22Rv1 (cell line): Measurements from ENCODE around the gene EIF4G1.

Experiments used
- H3K27ac ChIP-seq: fragments of 450-650 bp; 2 replicates; pipeline ENCODE4 v1.5.1; 2017
- CTCF ChIP-seq: fragments of 450-650 bp; IDR thresholded peaks from 2 replicates; pipeline ENCODE4 v1.5.1; 2017; ENCODE audit warnings: mild to moderate bottlenecking
- ZFX ChIP-seq: fragments of 450-650 bp; IDR thresholded peaks from 2 replicates; pipeline ENCODE4 v1.6.1; 2017; ENCODE audit warnings: antibody characterized with exemption, borderline replicate concordance

EIF4G1 gene

GRCh38 chr3:184327171-184327570 lies 12.8 kb downstream of the EIF4G1 start:
- H3K27ac ChIP-seq: no peak overlapping the region
- TF ChIP-seq ZFX (no peak), CTCF (no peak)

DNA sequence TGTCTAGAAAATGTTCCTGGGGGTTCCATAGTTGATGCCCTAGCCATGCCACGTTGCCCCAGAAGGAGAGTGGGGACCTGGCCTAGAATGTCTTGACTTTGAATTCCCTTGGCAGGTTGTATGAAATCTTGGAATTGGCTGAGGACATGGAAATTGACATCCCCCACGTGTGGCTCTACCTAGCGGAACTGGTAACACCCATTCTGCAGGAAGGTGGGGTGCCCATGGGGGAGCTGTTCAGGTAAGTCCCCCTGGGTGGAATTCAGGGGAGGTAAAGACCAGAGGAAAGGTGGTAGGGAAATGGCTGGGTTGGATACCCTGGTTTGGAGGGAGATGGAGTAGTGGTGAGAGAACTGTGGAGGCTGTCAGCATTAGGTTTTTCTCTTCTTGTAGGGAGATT lies 14.1 kb downstream of the EIF4G1 start:
- H3K27ac ChIP-seq: no peak overlapping the region
- no peak for TF ChIP-seq ZFX
- TF ChIP-seq CTCF: no peak

DNA sequence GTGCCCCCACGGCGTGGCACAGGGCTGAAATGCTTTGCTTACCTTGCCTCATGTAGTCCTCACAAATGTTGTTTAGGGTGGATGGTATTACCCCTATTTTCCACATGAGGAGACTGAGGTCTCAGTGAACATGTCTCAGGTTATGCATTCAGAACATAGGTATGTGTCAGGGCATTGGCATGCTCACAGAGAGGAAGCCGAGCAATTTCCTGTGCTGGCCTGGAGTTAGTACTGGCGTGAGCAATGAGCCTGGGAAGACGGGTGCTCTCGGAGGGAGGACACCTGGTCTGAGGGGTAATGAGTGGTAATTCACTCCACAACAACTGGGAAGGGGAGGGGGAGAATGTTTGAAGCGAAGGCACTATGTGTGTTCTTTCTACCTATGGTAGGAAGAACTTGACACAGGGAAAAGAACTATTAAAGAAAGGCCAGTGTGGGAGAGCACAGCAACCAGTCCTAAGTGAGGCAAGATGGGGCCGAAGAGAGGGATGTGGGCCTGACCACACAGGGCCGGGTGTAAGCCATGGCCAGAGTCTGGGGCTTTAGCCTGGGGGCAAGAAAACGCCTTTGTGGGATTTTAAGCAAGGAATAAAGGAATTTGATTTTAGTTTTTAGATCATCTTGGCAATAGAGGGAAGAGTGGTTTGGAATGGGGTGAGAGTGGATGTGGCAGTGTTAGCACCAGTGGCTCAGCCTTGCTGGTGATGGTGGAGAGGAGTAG lies 18.1 kb downstream of the EIF4G1 start:
- no peak for TF ChIP-seq ZFX
- no peak for TF ChIP-seq CTCF
- no peak overlapping the region; the same call in 1 of the 2 replicates for H3K27ac ChIP-seq

- no peak for TF ChIP-seq ZFX
- TF ChIP-seq CTCF: no peak
- peak overlapping the region; percentile 90; the same call in 1 of the 2 replicates for H3K27ac ChIP-seq
Measured at GRCh38 chr3:184333190-184333589, 18.8 kb downstream of the EIF4G1 start.

DNA sequence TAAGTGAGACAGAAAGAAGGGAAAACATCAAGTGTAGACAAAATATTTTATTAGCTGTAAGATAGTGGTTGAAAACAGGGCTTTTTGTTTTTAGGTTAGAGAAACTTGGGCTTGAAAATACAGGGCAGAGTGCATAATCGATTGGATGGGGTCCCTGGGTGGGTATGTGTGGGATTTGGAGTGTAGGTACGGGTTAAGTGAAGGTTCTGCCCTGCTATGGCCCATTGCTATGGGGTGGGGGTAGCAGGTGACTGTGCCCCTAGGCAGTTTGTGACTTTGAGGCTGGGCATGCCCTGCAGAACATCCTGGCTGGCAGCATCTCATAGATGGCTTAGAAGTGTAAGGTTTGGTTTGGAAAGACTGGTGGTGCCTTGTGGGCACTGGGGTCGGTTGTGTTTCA lies 19.3 kb downstream of the EIF4G1 start:
- TF ChIP-seq CTCF (no peak), ZFX (no peak)
- H3K27ac ChIP-seq: peak overlapping the region; percentile 90; the same call in 1 of the 2 replicates

- peak overlapping the region; percentile 90 for H3K27ac ChIP-seq
- TF ChIP-seq CTCF: no peak
- no peak for TF ChIP-seq ZFX
Measured at GRCh38 chr3:184334470-184335158, 20.2 kb downstream of the EIF4G1 start.

- TF ChIP-seq ZFX (no peak), CTCF (no peak)
- peak overlapping the region; percentile 90 for H3K27ac ChIP-seq
Measured at GRCh38 chr3:184335291-184335660, 20.9 kb downstream of the EIF4G1 start.
